ENCODE measurements around the gene KCNK4. TPM values are rescaled to one million over a fixed set of nuclear protein-coding genes. Genes with fewer than 3 reads are reported as not detected.

KCNK4 gene
- polyA plus RNA-seq, 1 donor from 2014 or later: 1.0 TPM

DNA sequence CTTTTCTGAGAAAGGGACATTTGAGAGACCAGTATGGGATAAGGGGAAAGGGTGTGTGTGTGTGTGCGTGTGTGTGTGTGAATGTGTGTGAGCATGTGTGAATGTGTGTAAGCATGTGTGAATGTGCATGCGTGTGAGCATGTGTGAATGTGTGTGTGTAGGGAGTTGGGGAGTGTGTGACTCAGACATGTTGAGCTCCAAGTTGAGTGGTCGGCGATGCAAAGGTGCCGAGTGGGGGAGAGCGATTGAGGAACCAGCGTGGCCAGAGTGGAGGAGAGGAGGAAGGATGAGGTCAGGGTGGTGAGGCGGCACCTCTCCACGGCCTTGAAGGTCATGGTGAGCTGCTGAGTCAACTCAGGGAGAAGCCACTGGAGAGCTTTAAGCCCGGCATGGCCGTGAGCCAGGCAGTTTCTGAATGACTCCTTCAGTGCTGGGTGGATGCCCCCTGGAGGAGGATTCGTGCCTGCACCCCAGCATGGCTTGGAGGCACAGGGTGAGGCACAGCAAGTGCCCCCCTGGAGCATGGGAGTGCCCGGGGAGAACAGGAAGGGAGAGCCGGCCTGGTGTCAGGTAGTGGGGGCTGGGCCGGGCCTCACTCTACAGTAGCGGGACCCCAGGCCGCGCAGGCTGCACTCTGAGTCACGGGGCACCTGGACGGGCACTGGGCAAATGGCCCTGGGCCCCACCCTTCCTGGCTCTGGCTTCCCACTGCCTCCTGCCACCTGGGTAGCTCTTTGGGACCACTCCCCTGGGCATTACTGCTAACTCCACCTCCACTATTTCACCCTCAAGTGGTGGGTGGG is 40.7 kb downstream of the KCNK4 start:
- TF ChIP-seq EP300 (conservative IDR thresholded peaks at IDR 0.05; ENCODE audit: poor library complexity, severe bottlenecking) (no peak), RAD21 (conservative IDR thresholded peaks at IDR 0.05) (no peak), CTCF (IDR thresholded peaks at IDR 0.05; ENCODE audit: poor library complexity, severe bottlenecking) (no peak), MXI1 (conservative IDR thresholded peaks at IDR 0.05; ENCODE audit: poor library complexity, severe bottlenecking) (no peak), EZH2 (IDR thresholded peaks at IDR 0.05; ENCODE audit: borderline replicate concordance, insufficient read depth, low read length, poor library complexity, severe bottlenecking) (no peak), POLR2AphosphoS5 (IDR thresholded peaks at IDR 0.05) (no peak), REST (IDR thresholded peaks at IDR 0.05; ENCODE audit: borderline replicate concordance) (no peak), TAF1 (IDR thresholded peaks at IDR 0.05; ENCODE audit: low read depth) (no peak), SMC3 (conservative IDR thresholded peaks at IDR 0.05; ENCODE audit: poor library complexity) (no peak)

GRCh38 chr11:64333556-64333955 is 42.5 kb downstream of the KCNK4 start:
- Histone ChIP-seq H3K9me2 (ENCODE audit: insufficient read depth, low read length) (no peaks in the 10 kb centered on the region), H3K79me2 (replicated peaks; ENCODE audit: insufficient read depth, low read length) (no peaks in the 10 kb centered on the region), H3K4me3 (ENCODE audit: low read length) (no peak overlapping the region), H3K36me3 (ENCODE audit: insufficient read depth, low read length) (no peaks in the 10 kb centered on the region), H3K4me2 (ENCODE audit: low read length) (no peak overlapping the region), H3K9me3 (ENCODE audit: low read length) (no peaks in the 10 kb centered on the region), H3K27me3 (ENCODE audit: insufficient read depth, low read depth, low read length) (no peaks in the 10 kb centered on the region), H3K27ac (ENCODE audit: low read length) (no peak overlapping the region), H3K9ac (ENCODE audit: low read length) (no peak overlapping the region), H3F3A (ENCODE audit: insufficient read depth, low read length, poor library complexity, severe bottlenecking) (no peaks in the 10 kb centered on the region), H2AFZ (ENCODE audit: low read depth, low read length) (no peak overlapping the region), H4K20me1 (ENCODE audit: insufficient read depth) (no peaks in the 10 kb centered on the region)
- TF ChIP-seq REST (IDR thresholded peaks at IDR 0.05; ENCODE audit: borderline replicate concordance): no peak

More for the DNA sequence above, 40.7 kb downstream of the KCNK4 start:
- no peak overlapping the region for H3K4me3 ChIP-seq (ENCODE audit: low read length)
- H3K27ac ChIP-seq (ENCODE audit: low read length): no peak overlapping the region
- H3K9me3 ChIP-seq (ENCODE audit: low read length): no peaks in the 10 kb centered on the region
- no peaks in the 10 kb centered on the region for H3F3A ChIP-seq (ENCODE audit: insufficient read depth, low read length, poor library complexity, severe bottlenecking)
- H3K9me2 ChIP-seq (ENCODE audit: insufficient read depth, low read length): no peaks in the 10 kb centered on the region
- no peak overlapping the region for H3K9ac ChIP-seq (ENCODE audit: low read length)
- H2AFZ ChIP-seq (ENCODE audit: low read depth, low read length): no peak overlapping the region
- no peak overlapping the region for H3K4me2 ChIP-seq (ENCODE audit: low read length)
- H3K36me3 ChIP-seq (ENCODE audit: insufficient read depth, low read length): no peaks in the 10 kb centered on the region
- no peaks in the 10 kb centered on the region for H4K20me1 ChIP-seq (ENCODE audit: insufficient read depth)
- H3K27me3 ChIP-seq (ENCODE audit: insufficient read depth, low read depth, low read length): no peaks in the 10 kb centered on the region
- H3K79me2 ChIP-seq (replicated peaks; ENCODE audit: insufficient read depth, low read length): no peaks in the 10 kb centered on the region

Measured in neural cell (in vitro differentiated cells).